HG03442 (cell line): Measurements from ENCODE around the gene CSNK1D.

ENCODE experiments used
- ATAC-seq: cut with Tn5 transposase; IDR thresholded peaks from one replicate; pipeline ENCODE4 v1.9.1; 2021; ENCODE audit warnings: mild to moderate bottlenecking, moderate library complexity; ENCODE audit not compliant: unreplicated experiment

CSNK1D gene

DNA sequence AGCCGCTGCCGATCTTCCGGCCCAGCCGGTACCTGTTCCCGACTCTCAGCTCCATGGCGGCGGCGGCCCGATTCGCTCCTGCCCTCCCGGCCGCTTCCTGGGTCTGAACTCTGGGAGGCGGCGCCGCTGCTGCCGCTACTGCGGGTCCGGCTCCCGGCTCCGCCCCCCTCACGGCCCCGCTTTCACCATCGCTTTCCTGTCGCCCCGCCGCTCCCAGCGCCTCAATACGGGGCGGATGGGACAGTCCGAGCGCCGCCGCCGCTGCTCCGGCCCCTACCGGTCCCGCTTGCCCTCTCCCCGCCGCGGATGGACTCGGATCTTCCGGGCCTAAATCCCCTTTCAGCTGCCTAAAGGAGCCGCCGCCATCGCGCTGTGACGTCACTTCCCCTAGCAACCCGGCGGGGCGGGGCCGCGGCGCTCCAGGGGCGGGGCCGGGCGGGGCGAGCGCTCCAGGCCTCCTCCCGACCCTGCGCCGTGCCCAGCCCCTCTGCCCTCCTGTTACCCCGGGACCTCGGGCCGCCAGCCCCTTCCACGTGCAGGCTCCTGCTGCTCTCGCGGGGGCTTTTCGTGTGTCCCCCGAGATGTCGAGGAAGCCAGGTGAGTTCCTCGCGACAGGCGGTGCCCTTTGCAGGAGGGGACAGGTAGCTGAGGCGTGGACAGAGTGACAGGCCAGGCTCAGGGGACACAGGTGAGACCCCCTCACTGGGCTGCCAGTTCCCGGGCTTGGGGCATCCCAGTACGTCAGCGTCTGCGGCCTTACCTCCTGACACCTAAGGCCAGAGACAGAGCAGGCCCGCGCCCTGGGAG is at the start of gene CSNK1D:
CSNK1D (minus strand) TSS at position 374 of the 807 bp plus-strand sequence; CDS start at position 55, 319 bp downstream.
- peak; percentile 67 for ATAC-seq

- ATAC-seq = no peak
Measured at GRCh38 chr17:82322526-82323453, 49.3 kb upstream of the CSNK1D start.

- no peak for ATAC-seq
Measured at GRCh38 chr17:82321947-82322466, 48.5 kb upstream of the CSNK1D start.

DNA sequence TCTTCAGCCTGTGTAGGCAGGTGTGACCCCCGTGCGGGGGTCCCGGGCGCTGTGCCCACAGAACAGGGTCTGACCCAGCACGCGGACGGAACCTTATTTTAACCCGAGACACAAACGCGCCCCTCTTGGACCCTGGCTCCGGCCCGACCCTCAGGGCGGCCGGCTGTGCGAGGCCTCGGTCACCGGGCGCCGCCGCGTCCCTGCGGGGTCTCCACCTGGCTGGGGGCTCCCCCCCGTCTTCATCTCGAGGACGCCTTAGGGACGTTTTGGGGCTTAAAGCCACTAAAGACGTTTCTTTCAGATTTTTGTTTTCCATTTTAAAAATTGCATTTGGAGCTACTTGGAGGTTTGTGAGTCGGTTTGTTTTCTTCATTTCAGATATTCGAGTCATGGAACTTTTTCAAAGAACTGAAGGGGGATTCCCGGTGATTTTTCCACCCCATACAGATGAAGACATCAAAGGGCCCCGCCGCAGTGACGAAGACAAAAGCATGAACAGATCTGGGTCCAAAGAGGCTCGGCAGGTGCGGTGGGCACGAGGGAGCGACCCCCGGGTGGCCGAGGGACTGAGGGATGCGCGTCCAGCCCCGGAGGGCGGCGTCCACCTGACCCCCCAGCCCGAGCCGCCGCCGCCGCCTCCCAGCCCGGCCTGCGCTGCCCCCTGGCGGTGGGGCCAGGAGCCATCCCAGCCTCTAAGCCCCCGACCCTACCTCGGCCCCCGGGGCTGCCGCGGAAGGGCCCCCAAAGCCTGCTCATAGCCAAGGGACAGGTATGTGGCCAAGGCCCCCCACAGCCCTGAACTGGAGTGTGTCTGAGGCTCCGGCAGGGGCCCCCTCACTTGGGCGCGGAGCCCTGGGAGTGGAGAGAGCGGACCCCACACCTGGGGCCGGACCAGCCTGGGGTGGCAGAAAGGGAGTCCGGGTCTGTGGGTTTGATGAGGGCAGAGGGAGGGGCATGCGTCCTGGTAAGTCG is 47.7 kb upstream of the CSNK1D start:
- ATAC-seq = no peak

DNA sequence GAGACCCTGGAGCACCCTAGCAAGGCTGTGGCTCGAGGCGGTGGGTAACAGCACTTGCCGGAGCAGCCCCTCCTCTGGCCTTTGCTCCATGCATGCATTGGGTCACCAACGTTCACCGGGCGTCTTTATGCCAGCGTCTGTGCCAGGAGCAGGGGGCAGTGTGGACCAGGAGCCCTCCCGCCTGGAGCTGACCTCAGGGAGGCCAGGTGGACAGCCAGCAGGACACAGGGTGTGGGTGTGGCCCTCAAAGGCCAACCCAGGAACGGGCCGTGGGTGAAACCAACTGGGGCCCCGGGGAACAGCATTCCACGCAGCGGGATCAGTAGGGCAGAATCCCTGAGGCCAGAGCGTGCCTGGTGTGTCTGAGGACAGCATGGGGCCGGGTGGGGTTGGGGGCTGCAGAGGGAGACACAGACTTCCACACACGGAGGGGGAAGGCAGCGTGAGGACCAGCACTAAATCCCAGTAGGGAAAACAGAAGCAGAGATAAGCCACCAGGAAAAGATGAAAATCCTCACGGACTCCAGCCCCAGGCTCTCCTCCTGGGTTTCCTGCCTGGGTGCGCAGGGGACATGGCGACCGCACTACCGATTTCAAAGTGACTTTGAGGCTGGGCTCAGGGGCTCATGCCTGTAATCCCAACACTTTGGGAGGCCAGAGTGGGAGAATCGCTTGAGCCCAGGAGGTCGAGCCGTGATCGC is 46.8 kb upstream of the CSNK1D start:
- ATAC-seq = no peak

GRCh38 chr17:82319619-82320062 is 46.1 kb upstream of the CSNK1D start:
- ATAC-seq = no peak

- ATAC-seq = no peak
Measured at GRCh38 chr17:82318772-82319606, 45.5 kb upstream of the CSNK1D start.

DNA sequence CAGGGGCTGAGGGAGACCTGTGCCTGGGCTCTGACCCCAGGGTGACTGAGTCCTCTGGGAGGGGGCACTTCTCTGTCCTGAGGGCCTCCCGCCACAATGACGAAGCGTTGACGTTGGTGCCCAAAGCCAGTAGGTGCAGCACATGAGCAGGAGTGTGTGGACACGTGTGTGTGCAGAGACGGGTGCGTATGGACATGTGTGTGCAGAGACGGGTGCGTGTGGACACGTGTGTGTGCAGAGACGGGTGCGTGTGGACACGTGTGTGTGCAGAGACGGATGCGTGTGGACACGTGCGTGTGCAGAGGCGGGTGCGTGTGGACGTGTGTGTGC is 44.6 kb upstream of the CSNK1D start:
- ATAC-seq = no peak

DNA sequence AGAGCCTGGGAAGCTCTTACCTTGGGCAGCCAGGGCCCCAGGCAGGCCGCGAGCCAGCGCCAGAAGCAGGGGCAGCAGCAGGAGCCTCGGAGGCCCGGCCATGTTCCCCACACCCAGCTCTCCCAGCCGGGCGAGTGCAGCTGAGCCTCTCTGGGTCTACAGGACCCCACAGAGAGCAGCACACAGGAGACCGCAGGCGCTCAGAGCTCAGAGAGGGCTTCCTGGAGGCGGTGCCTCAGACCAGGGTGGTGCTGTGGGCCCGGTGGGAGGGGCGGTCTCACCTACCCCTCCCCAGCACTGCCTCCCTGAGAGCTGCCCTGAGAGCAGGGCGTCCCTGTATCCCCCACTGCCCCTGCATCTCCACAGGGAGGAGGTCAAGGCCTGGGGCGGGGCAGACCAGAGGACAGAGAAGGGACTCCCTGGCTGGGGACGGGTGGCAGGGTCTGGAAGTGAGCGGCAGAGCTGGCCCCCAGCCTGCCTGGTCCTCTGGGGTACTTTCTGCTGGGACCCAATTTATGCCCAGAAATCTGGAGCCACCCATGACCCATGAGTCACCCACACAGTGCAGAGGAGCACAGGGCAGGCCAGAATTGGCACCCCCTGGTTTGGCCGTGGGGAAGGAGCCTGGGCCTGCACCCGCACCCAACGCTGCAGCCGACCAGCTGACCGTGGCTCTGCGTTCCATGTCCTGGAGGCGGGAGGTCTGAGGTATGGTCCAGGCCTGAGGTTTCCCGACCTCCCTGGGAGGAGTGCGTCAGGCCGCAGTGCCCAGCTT is 44.1 kb upstream of the CSNK1D start, which contains the start of gene CD7:
CD7 (minus strand) TSS at position 215 of the 775 bp plus-strand sequence; CDS start at position 102, 113 bp downstream.
- ATAC-seq = no peak

- ATAC-seq = no peak
Measured at GRCh38 chr17:82316651-82317393, 43.3 kb upstream of the CSNK1D start.

- ATAC-seq = no peak
Measured at GRCh38 chr17:82315703-82316358, 42.3 kb upstream of the CSNK1D start.

DNA sequence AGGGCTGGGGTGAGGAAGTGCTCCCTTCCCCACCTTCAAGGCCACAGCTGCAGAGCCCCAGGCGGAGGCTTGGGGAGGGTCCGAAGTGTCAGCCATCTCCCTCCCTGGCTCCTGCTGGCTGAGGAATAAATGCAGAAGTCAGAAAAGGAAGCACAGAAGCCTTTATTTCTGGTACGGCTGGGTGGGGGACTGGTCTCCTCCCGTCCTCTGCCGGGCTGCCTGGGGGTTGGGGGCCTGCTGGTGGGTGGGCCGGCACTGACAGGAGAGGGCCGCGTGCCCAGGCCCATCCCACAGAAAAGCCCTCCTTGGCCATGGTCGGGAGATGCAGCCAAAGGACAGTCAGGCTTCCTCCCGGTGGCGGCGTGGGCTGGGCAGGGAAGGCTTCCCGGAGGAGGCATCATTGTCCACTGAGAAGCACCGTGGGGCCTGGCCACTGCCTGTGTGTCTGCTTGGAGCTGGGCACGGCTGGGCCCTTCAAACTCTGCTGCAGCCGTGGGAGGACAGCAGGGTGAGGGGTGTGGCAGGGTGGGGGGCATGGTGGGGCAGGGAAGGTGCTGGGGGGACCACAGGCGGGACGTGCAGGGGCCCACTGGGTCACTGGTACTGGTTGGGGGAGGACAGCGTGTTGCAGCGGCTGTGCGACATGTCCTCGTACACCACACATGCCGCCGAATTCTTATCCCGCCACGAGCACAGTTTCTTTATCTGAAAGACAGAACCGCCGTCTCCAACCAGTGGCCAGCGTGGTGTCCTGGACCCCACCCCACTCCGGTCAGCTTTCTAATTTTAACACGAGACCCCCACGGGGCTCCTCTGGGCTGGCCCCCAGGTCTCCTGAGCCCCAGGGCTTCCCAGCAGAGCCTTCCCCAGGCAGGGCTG is 41.5 kb upstream of the CSNK1D start:
- ATAC-seq = no peak

DNA sequence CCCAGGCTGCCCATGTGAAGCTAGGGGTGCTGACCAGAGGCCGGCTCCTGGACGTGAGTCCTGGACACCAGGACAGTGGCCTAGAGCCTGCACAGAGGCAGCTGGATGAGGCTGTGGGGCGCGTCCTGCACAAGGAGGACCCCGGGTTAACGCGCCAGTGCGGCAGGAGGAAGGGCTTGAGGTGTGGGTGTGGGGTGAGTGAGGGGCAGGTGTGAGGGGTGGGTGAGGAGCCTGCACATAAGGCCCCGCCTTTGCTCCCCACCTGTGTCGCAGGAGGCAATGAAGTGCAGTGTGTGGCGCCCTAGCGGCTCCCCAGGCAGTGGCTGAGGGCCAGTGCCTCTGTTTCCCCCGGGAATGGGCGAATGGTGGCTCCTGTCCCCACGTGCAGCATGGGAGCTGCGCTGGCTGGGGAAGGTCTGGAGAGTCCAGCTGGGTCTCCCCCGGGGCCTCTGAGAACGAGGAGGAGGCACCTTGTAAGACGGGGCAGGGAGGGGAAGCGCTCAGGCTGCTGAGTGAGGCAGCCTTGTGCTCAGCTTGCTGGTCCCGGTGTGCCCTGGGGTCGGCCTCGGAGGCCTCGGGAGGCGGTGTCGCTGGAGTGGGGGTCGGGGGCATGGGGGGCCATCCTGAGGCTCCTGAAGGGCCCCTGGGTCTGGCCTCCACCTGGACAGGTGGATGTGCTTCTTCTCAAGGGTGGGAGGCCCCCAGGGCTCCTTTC is 40.7 kb upstream of the CSNK1D start:
- ATAC-seq = no peak

DNA sequence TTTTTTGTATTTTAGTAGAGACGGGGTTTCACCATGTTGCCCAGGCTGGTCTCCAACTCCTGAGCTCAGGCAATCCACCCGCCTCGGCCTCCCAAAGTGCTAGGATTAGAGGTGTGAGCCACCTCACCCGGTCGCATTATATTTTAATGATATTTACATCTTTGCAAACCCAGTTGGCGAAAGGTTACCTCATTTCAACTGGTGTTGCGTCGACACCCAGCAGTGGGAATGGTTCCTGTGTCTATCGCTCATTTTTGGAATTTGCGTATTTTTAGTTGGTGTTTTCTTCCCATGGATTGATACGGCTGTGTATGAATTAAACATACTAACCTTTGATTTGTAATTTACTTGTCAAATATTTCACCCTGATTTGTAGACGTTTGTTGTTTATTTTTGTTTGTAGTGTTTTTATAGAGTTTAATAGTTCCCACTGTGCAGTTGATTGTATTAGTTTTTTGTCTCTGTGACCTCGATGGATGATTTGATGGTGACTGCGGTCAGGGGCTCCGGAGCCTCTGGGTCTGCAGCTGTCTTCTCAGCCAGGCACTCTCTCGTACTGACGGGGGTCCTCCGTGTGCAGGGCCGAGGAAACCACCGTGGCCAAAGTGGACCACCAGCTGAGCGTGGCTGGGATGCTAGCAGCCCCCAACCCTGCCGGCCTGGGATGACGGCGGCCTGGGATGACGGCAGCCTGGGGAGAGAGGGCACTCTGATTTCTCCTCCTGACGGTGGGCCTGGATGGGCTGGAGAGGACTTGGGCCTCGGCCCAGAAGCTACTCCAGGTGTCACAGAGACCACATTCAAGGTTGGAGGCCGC is 39.9 kb upstream of the CSNK1D start:
- no peak for ATAC-seq
